Lower lobe of right lung (tissue), 2 donors: ENCODE measurements around the gene FMO4. TPM values are rescaled to one million over a fixed set of nuclear protein-coding genes. Genes with fewer than 3 reads are reported as not detected.
A peak's percentile ranks its signal among the peaks of the same experiment; 100 is the strongest.
"Not testable (repeated sequence)": the region's sequence is repeated elsewhere in the genome, so short reads cannot be mapped to it uniquely, and the experiment has no call there.

ENCODE experiments used
- ATAC-seq, 2 donors: fragments of 200-7000 bp; cut with Tn5 transposase; one replicate each; pipeline ENCODE4 v1.9.1; 2020 to 2022; ENCODE audit warnings: mild to moderate bottlenecking in 2 of 2, moderate library complexity in 2 of 2
- DNase-seq: peaks from one replicate; pipeline ENCODE4 v3.0.0-alpha.2; 2020
- H3K27ac ChIP-seq: fragments of 200-600 bp; one replicate; pipeline ENCODE4 v1.8.0; 2022
- H3K27me3 ChIP-seq: fragments of 200-600 bp; one replicate; pipeline ENCODE4 v1.8.0; 2022; ENCODE audit warnings: low read depth
- H3K36me3 ChIP-seq: fragments of 200-600 bp; one replicate; pipeline ENCODE4 v1.8.0; 2022; ENCODE audit warnings: mild to moderate bottlenecking
- H3K4me1 ChIP-seq: fragments of 200-600 bp; one replicate; pipeline ENCODE4 v1.8.0; 2022
- H3K4me3 ChIP-seq: fragments of 200-600 bp; one replicate; pipeline ENCODE4 v1.8.0; 2022; ENCODE audit warnings: mild to moderate bottlenecking
- H3K9me3 ChIP-seq: fragments of 200-600 bp; one replicate; pipeline ENCODE4 v1.8.0; 2022
- intact Hi-C: fragments of 100-400 bp; cut with DNase I; formaldehyde crosslinking; loops from one replicate; pipeline ENCODE4 v1.11.0; 2022
- total RNA-seq: library from RNA; stranded (reverse); fragmentation: NEBNext Ultra II Directional; extraction: Animal tissue kit (Norgen Biotek cat#: 25700); gene quantifications from one replicate; pipeline ENCODE4 v1.2.1, GENCODE V29; 2021
- TF ChIP-seq, protein P1 (sequence below): fragments of 200-600 bp; IDR thresholded peaks from one replicate; pipeline ENCODE4 v1.8.0; 2022; ENCODE audit warnings: antibody characterized with exemption, mild to moderate bottlenecking
- donor health status: DM: no; HTN: yes; CAD: no; lungs with severe emphysema.

The FMO4 gene
- total RNA-seq, 1 donor from 2014 or later: 5.9 TPM

DNA sequence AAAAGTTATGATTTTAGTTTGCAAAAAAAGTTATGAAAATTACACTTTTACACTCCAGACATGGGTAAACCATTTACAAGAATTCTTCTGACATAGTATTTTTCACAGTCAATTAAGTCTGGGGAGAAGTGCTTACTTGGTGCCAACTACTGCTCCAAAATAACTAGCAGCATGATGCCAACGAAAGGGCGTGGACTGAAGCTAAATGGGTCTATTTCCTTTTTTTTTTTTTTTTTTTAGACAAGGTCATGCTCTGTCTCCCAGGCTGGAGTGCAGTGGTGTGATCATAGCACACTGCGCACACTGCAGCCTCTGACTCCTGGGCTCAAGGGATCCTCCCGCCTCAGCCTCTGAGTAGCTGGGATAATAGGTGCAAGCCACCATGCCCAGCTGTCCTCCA lies 43.2 kb downstream of the FMO4 start:
- ATAC-seq (no peak), DNase-seq (no peak)
- Histone ChIP-seq H3K27ac (no peak overlapping the region), H3K4me3 (no peak overlapping the region), H3K27me3 (no peaks in the 10 kb centered on the region), H3K9me3 (no peaks in the 10 kb centered on the region), H3K4me1 (no peaks in the 10 kb centered on the region), H3K36me3 (no peaks in the 10 kb centered on the region)
- intact Hi-C loops: no loop called here
- TF ChIP-seq, protein P1, sequence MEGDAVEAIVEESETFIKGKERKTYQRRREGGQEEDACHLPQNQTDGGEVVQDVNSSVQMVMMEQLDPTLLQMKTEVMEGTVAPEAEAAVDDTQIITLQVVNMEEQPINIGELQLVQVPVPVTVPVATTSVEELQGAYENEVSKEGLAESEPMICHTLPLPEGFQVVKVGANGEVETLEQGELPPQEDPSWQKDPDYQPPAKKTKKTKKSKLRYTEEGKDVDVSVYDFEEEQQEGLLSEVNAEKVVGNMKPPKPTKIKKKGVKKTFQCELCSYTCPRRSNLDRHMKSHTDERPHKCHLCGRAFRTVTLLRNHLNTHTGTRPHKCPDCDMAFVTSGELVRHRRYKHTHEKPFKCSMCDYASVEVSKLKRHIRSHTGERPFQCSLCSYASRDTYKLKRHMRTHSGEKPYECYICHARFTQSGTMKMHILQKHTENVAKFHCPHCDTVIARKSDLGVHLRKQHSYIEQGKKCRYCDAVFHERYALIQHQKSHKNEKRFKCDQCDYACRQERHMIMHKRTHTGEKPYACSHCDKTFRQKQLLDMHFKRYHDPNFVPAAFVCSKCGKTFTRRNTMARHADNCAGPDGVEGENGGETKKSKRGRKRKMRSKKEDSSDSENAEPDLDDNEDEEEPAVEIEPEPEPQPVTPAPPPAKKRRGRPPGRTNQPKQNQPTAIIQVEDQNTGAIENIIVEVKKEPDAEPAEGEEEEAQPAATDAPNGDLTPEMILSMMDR: no peak

GRCh38 chr1:171359355-171359648 lies 45.3 kb downstream of the FMO4 start:
- ATAC-seq, H3K36me3 ChIP-seq, H3K4me1 ChIP-seq, DNase-seq, H3K27ac ChIP-seq, intact Hi-C loops, H3K4me3 ChIP-seq, H3K27me3 ChIP-seq, H3K9me3 ChIP-seq: not testable (repeated sequence)

GRCh38 chr1:171359731-171360527 lies 45.9 kb downstream of the FMO4 start:
- intact Hi-C loops, ATAC-seq: not testable (repeated sequence)

DNA sequence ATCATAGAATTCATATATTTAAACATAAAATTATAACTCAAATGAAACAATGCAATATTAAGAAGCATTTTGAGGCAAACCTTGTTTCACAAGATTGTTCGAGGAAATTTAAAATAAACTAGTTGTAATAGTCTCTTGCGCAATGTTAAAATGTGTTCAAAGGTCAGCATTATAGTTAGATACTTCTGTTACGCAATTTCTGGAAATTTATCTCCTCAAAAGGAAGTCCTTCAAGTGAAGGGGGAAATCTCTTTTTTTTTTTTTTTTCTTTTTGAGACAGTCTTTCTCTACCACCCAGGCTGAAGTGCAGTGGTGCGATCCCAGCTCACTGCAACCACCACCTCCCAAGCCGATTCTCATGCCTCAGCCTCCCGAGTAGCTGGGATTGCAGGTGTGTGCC lies 52.1 kb downstream of the FMO4 start:
- peaks cover 6% of the 10 kb centered on the region for H3K4me1 ChIP-seq
- no peak overlapping the region for H3K4me3 ChIP-seq
- intact Hi-C loops: no loop called here
- ATAC-seq (peak in 1 of 2 donors; percentile 31), DNase-seq (no peak)
- no peaks in the 10 kb centered on the region for H3K36me3 ChIP-seq
- peaks cover 3% of the 10 kb centered on the region for H3K9me3 ChIP-seq
- no peaks in the 10 kb centered on the region for H3K27me3 ChIP-seq
- H3K27ac ChIP-seq: no peak overlapping the region
- TF ChIP-seq, protein P1: no peak

More at GRCh38 chr1:171359731-171360527, 45.9 kb downstream of the FMO4 start:
- not testable (repeated sequence) for H3K4me3 ChIP-seq, H3K36me3 ChIP-seq, H3K27ac ChIP-seq, H3K9me3 ChIP-seq, H3K27me3 ChIP-seq, H3K4me1 ChIP-seq, DNase-seq

DNA sequence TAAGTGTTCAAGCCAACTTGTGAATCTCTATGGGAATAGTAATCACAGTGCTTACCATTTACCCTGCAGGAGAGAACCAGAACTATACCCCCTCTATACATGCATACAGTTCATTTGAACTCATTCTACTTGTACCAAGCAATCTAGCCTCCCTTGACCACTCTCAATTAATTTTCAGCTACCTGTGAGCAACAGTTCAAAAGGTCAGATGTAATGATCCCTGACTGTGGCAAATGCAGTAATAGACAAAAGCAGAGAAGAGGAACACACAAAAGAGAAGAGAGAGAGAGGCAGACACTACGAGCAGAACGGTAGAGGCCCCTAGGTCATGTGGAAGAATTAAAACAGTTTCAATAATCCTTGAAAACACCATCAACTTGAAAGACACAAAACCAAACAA lies 52.8 kb downstream of the FMO4 start:
- Histone ChIP-seq H3K27ac (no peak overlapping the region), H3K4me1 (peaks cover 6% of the 10 kb centered on the region), H3K9me3 (peaks cover 3% of the 10 kb centered on the region), H3K27me3 (no peaks in the 10 kb centered on the region), H3K36me3 (no peaks in the 10 kb centered on the region), H3K4me3 (no peak overlapping the region)
- TF ChIP-seq, protein P1: no peak
- ATAC-seq (no peak), DNase-seq (no peak)
- intact Hi-C loops: no loop called here

DNA sequence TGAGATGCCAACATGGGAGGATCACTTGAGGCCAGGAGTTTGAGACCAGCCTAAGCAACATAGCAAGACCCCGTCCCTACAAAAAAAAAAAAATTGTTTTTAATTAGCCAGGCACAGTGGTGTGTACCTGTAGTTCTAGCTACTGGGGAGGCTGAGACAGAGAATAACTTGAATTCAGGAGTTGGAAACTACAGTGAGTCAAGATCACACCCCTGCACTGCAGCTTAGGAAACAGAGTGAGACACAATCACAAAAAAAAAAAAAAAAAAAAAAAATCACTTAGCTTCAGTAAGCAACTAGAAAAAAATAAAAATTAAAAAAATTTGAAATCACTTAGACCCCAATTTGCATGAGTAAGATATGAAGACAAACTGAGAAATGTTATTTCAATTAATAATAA lies 53.5 kb downstream of the FMO4 start:
- no peak overlapping the region for H3K27ac ChIP-seq
- no peak for ATAC-seq

More for the DNA sequence above, 53.5 kb downstream of the FMO4 start:
- no peak overlapping the region for H3K4me3 ChIP-seq
- H3K4me1 ChIP-seq: peaks cover 6% of the 10 kb centered on the region
- no peaks in the 10 kb centered on the region for H3K27me3 ChIP-seq
- DNase-seq: no peak
- TF ChIP-seq, protein P1: no peak
- peaks cover 3% of the 10 kb centered on the region for H3K9me3 ChIP-seq
- no peaks in the 10 kb centered on the region for H3K36me3 ChIP-seq
- intact Hi-C loops: no loop called here
